HEK293T (cell line): Measurements from ENCODE around the gene SIDT2.

Experiments
- ARNT ChIP-seq: fragments of 450-650 bp; IDR thresholded peaks from 2 replicates; pipeline ENCODE4 v1.6.1; 2017; ENCODE audit warnings: mild to moderate bottlenecking
- BHLHE40 ChIP-seq: fragments of 450-650 bp; IDR thresholded peaks from 2 replicates; pipeline ENCODE4 v1.6.1; 2016; ENCODE audit warnings: mild to moderate bottlenecking, moderate library complexity, borderline replicate concordance
- ELF4 ChIP-seq: fragments of 450-650 bp; IDR thresholded peaks from 2 replicates; pipeline ENCODE4 v1.6.1; 2017; ENCODE audit warnings: antibody characterized with exemption
- FOXK2 ChIP-seq: fragments of 450-650 bp; IDR thresholded peaks from 2 replicates; pipeline ENCODE4 v1.6.1; 2016; ENCODE audit warnings: mild to moderate bottlenecking
- FOXM1 ChIP-seq: fragments of 450-650 bp; IDR thresholded peaks from 2 replicates; pipeline ENCODE4 v1.6.1; 2017; ENCODE audit warnings: mild to moderate bottlenecking, borderline replicate concordance
- PKNOX1 ChIP-seq: fragments of 450-650 bp; IDR thresholded peaks from 2 replicates; pipeline ENCODE4 v1.6.1; 2016
- SP1 ChIP-seq: fragments of 450-650 bp; IDR thresholded peaks from 2 replicates; pipeline ENCODE4 v1.6.1; 2017
- SUZ12 ChIP-seq: fragments of 450-650 bp; IDR thresholded peaks from 2 replicates; pipeline ENCODE4 v1.6.1; 2016; ENCODE audit warnings: mild to moderate bottlenecking

- TF ChIP-seq FOXM1: no peak
- TF ChIP-seq ARNT: no peak
- no peak for TF ChIP-seq BHLHE40
- no peak for TF ChIP-seq FOXK2
- TF ChIP-seq ELF4: no peak
- no peak for TF ChIP-seq PKNOX1
- TF ChIP-seq SUZ12: no peak
- TF ChIP-seq SP1: no peak
Measured at GRCh38 chr11:117199053-117199915, 20.7 kb downstream of the SIDT2 start, which contains the start of gene TAGLN.
